HepG2 (cell line): ENCODE results near the gene HNRNPA1. TPM values are rescaled to one million over a fixed set of nuclear protein-coding genes. Genes with fewer than 3 reads are reported as not detected.
A peak's percentile ranks its signal among the peaks of the same experiment; 100 is the strongest.

ENCODE experiments used
- ARHGAP35 ChIP-seq: sonication (generic); formaldehyde crosslinking; IDR thresholded peaks from 2 replicates; pipeline ENCODE4 v1.9.0; 2022; ENCODE audit warnings: mild to moderate bottlenecking, inconsistent platforms, moderate library complexity, missing genetic modification reagents, borderline replicate concordance
- CENPX ChIP-seq: sonication (generic); formaldehyde crosslinking; IDR thresholded peaks from 2 replicates; pipeline ENCODE4 v1.9.0; 2021; ENCODE audit warnings: mild to moderate bottlenecking, missing genetic modification reagents, moderate library complexity
- NKX3-1 ChIP-seq: sonication (generic); formaldehyde crosslinking; IDR thresholded peaks from 2 replicates; pipeline ENCODE4 v1.5.0; 2020; ENCODE audit warnings: missing genetic modification reagents
- SRY ChIP-seq: sonication (generic); formaldehyde crosslinking; IDR thresholded peaks from 2 replicates; pipeline ENCODE4 v1.8.0; 2022; ENCODE audit warnings: mild to moderate bottlenecking, missing genetic modification reagents
- TIGD3 ChIP-seq: sonication (generic); formaldehyde crosslinking; IDR thresholded peaks from 2 replicates; pipeline ENCODE4 v1.5.1; 2020; ENCODE audit warnings: mild to moderate bottlenecking, missing genetic modification reagents, borderline replicate concordance
- ZBTB20 ChIP-seq: sonication (generic); formaldehyde crosslinking; IDR thresholded peaks from 2 replicates; pipeline ENCODE4 v1.8.1; 2023; ENCODE audit warnings: missing genetic modification reagents, low read depth, mild to moderate bottlenecking, borderline replicate concordance
- ZBTB8A ChIP-seq: sonication (generic); formaldehyde crosslinking; IDR thresholded peaks from 2 replicates; pipeline ENCODE4 v1.4.0; 2020; ENCODE audit warnings: mild to moderate bottlenecking, low read depth, missing genetic modification reagents, borderline replicate concordance
- ZFP36 ChIP-seq: fragments of 150-350 bp; IDR thresholded peaks from 2 replicates; pipeline ENCODE4 v1.6.1; 2018; ENCODE audit warnings: borderline replicate concordance, low read length, low read depth; ENCODE audit not compliant: partially characterized antibody
- ZIK1 ChIP-seq: sonication (generic); formaldehyde crosslinking; IDR thresholded peaks from 2 replicates; pipeline ENCODE4 v1.5.0; 2020; ENCODE audit warnings: mild to moderate bottlenecking, low read depth, missing genetic modification reagents, borderline replicate concordance
- ZNF407 ChIP-seq: sonication (generic); formaldehyde crosslinking; IDR thresholded peaks from one replicate; pipeline ENCODE4 v1.5.1; 2020; ENCODE audit warnings: mild to moderate bottlenecking, missing genetic modification reagents; ENCODE audit errors: not compliant biosample characterization
- ZNF569 ChIP-seq: sonication (generic); formaldehyde crosslinking; IDR thresholded peaks from 2 replicates; pipeline ENCODE4 v1.5.0; 2020; ENCODE audit warnings: mild to moderate bottlenecking, missing genetic modification reagents, moderate library complexity, borderline replicate concordance
- ZSCAN25 ChIP-seq: sonication (generic); formaldehyde crosslinking; IDR thresholded peaks from 2 replicates; pipeline ENCODE4 v1.8.0; 2022; ENCODE audit warnings: mild to moderate bottlenecking, missing genetic modification reagents
- polyA plus RNA-seq, 8 experiments: library from polyadenylated mRNA; depleted of rRNA in 3 of 8; stranded (reverse) in 7 of 8; unstranded in 1 of 8; fragments of >200 nt; fragmentation: Illumina TruSeq in 4 of 8; extraction: Trizol in 4 of 8; gene quantifications; 2 replicates each; pipeline versions ENCODE4 v1.2.1 to v1.2.3, GENCODE V29; 2011 to 2016; ENCODE audit warnings: low read depth in 4 of 8, missing spikeins in 1 of 8, mixed read lengths in 1 of 8; ENCODE audit not compliant: insufficient read depth in 1 of 8
- total RNA-seq, 5 experiments: library from RNA; depleted of rRNA; stranded (reverse); fragments of >200 nt; fragmentation: Illumina TruSeq; extraction: Trizol; gene quantifications; 2 replicates each; pipeline ENCODE4 v1.2.3, GENCODE V29; 2016; ENCODE audit warnings: low read depth in 1 of 5

Gene HNRNPA1
- total and polyA plus RNA-seq, 2 of the 13 experiments (the other 11 are each of a cell fraction or from before 2014, with no cell fraction given): 535 to 1,820 TPM

GRCh38 chr12:54324617-54325441 lies 44.3 kb downstream of the HNRNPA1 start, which contains the start of gene COPZ1 (continued):
- TF ChIP-seq ZBTB20 (CRISPR knock-in tag): no peak
- no peak for TF ChIP-seq ARHGAP35
- peak; percentile 59; the same call in 1 of the 2 replicates for TF ChIP-seq ZIK1 (CRISPR knock-in tag)
- no peak for TF ChIP-seq CENPX
- no peak for TF ChIP-seq ZFP36
- TF ChIP-seq NKX3-1 (CRISPR knock-in tag): peak; percentile 43; the same call in 1 of the 2 replicates
- TF ChIP-seq ZBTB8A: no peak
- TF ChIP-seq ZNF569 (CRISPR knock-in tag): no peak
- TF ChIP-seq TIGD3: no peak
- TF ChIP-seq ZNF407 (CRISPR knock-in tag): peak; percentile 38
- TF ChIP-seq ZSCAN25 (CRISPR knock-in tag): 0 out of 2 replicates have a peak, but pooled peaks have one; percentile 39
- TF ChIP-seq SRY: peak; percentile 47; the same call in 1 of the 2 replicates
